Measurements from ENCODE around the gene TACR1. TPM values are rescaled to one million over a fixed set of nuclear protein-coding genes. Genes with fewer than 3 reads are reported as not detected.

TACR1 gene
- total and polyA plus RNA-seq, 2 donors (not counting 1 experiment from before 2014, with no cell fraction given) = 0.01 to 0.05 TPM

GRCh38 chr2:75045526-75046050, 153.7 kb downstream of the TACR1 start:
- TF ChIP-seq CTCF (IDR thresholded peaks at IDR 0.05) = no peak
- no peak for TF ChIP-seq EZH2 (IDR thresholded peaks at IDR 0.05; ENCODE audit: borderline replicate concordance, insufficient read depth, low read depth, low read length, poor library complexity, severe bottlenecking)
- CTCF ChIA-PET = interaction anchor here (1.4 to 1.9 kb wide), 3 partner anchors 9 to 20 kb away, joined by 3 to 5 read pairs (median 4); no protein-coding TSS in a partner anchor

DNA sequence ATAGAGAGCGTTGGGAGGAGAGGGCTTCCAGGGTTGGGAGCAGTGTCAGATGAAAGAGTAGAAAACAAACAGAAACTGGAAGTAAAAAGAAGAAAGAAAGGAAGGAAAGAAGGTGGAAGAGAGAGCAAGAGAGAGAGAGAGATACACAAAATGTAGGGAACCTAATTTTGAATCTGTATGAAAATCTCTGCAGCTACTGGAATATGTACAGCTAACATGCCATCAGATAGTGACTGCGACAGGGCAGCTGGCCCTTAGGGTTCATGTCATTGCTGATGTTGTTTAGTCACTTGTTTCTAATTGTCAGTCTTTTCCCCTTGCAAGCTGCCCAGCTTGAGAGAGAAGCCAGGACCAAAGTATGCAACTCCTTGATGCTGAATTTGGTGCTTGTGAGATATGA, 155.0 kb downstream of the TACR1 start:
- DNase-seq = no peak
- ATAC-seq (ENCODE audit: low read depth) = no peak
- H3K9me3 ChIP-seq (ENCODE audit: control extremely low read depth in 1 of 3, control insufficient read depth in 2 of 3, insufficient read depth in 1 of 3, low read length in 2 of 3) = no peaks in the 10 kb centered on the region
- no peaks in the 10 kb centered on the region for H3K79me2 ChIP-seq (ENCODE audit: control insufficient read depth, insufficient read depth, low read length)
- no peak for TF ChIP-seq CTCF (IDR thresholded peaks at IDR 0.05)
- no peak for TF ChIP-seq EZH2 (IDR thresholded peaks at IDR 0.05; ENCODE audit: borderline replicate concordance, insufficient read depth, low read depth, low read length, poor library complexity, severe bottlenecking)
- H3K36me3 ChIP-seq (replicated peaks in 1 of 2; ENCODE audit: control extremely low read depth in 1 of 2, control insufficient read depth in 1 of 2, extremely low read depth in 1 of 2, insufficient read depth in 2 of 2, low read length in 1 of 2) = no peaks in the 10 kb centered on the region
- H3K9me3 Mint-ChIP-seq (ENCODE audit: insufficient read depth) = no peaks in the 10 kb centered on the region
- H2AFZ ChIP-seq (ENCODE audit: insufficient read depth, low read depth, low read length, poor library complexity, severe bottlenecking) = no peak overlapping the region
- WGBS (ENCODE audit: insufficient coverage) = 95% methylated on average over 2 of the region's 2 CpGs
- ChIA-PET CTCF (interaction anchor here (1.0 to 1.9 kb wide), 2 partner anchors 8 to 20 kb away, joined by 5 read pairs; no protein-coding TSS in a partner anchor), POLR2A (no interaction called here)
- H3K9ac ChIP-seq (ENCODE audit: low read length) = no peak overlapping the region
- H3K4me1 ChIP-seq (ENCODE audit: control insufficient read depth in 2 of 2, insufficient read depth in 2 of 2, low read length in 2 of 2) = peaks cover 0 to 5% of the 10 kb centered on the region in 2 donors
- no peak overlapping the region for H3K27ac ChIP-seq (ENCODE audit: low read length in 2 of 2)
- H4K20me1 ChIP-seq (ENCODE audit: control insufficient read depth, insufficient read depth, low read length, poor library complexity, severe bottlenecking) = no peaks in the 10 kb centered on the region
- H3K4me3 Mint-ChIP-seq = no peak overlapping the region
- H3K27me3 Mint-ChIP-seq = no peaks in the 10 kb centered on the region
- H3K4me1 Mint-ChIP-seq = peaks cover 6% of the 10 kb centered on the region
- H3K27me3 ChIP-seq (replicated peaks in 1 of 4; ENCODE audit: control extremely low read depth in 1 of 4, control insufficient read depth in 3 of 4, insufficient read depth in 4 of 4, low read length in 3 of 4) = no peaks in the 10 kb centered on the region
- H3K4me3 ChIP-seq (ENCODE audit: control extremely low read depth in 1 of 5, extremely low read depth in 1 of 5, insufficient read depth in 1 of 5, low read depth in 2 of 5, low read length in 4 of 5) = no peak overlapping the region
- intact Hi-C loops (cut with micrococcal nuclease) = no loop called here
- H3K27ac Mint-ChIP-seq = no peak overlapping the region
- no peak overlapping the region for H3K4me2 ChIP-seq (replicated peaks; ENCODE audit: low read depth, low read length, poor library complexity, severe bottlenecking)

More at GRCh38 chr2:75045526-75046050, 153.7 kb downstream of the TACR1 start:
- Mint-ChIP-seq H3K4me3 (no peak overlapping the region), H3K9me3 (ENCODE audit: insufficient read depth) (no peaks in the 10 kb centered on the region), H3K27me3 (no peaks in the 10 kb centered on the region), H3K4me1 (peaks cover 6% of the 10 kb centered on the region), H3K27ac (no peak overlapping the region)
- DNase-seq = no peak
- no peak for ATAC-seq (ENCODE audit: low read depth)
- 66% methylated on average over 4 of the region's 4 CpGs for WGBS (ENCODE audit: insufficient coverage)
- Histone ChIP-seq H3K4me3 (ENCODE audit: control extremely low read depth in 1 of 5, extremely low read depth in 1 of 5, insufficient read depth in 1 of 5, low read depth in 2 of 5, low read length in 4 of 5) (no peak overlapping the region), H3K36me3 (replicated peaks in 1 of 2; ENCODE audit: control extremely low read depth in 1 of 2, control insufficient read depth in 1 of 2, extremely low read depth in 1 of 2, insufficient read depth in 2 of 2, low read length in 1 of 2) (no peaks in the 10 kb centered on the region), H3K79me2 (ENCODE audit: control insufficient read depth, insufficient read depth, low read length) (no peaks in the 10 kb centered on the region), H3K4me1 (ENCODE audit: control insufficient read depth in 2 of 2, insufficient read depth in 2 of 2, low read length in 2 of 2) (peaks cover 0 to 5% of the 10 kb centered on the region in 2 donors), H3K9ac (ENCODE audit: low read length) (no peak overlapping the region), H4K20me1 (ENCODE audit: control insufficient read depth, insufficient read depth, low read length, poor library complexity, severe bottlenecking) (no peaks in the 10 kb centered on the region), H2AFZ (ENCODE audit: insufficient read depth, low read depth, low read length, poor library complexity, severe bottlenecking) (no peak overlapping the region), H3K27ac (ENCODE audit: low read length in 2 of 2) (no peak overlapping the region), H3K9me3 (ENCODE audit: control extremely low read depth in 1 of 3, control insufficient read depth in 2 of 3, insufficient read depth in 1 of 3, low read length in 2 of 3) (no peaks in the 10 kb centered on the region), H3K4me2 (replicated peaks; ENCODE audit: low read depth, low read length, poor library complexity, severe bottlenecking) (no peak overlapping the region), H3K27me3 (replicated peaks in 1 of 4; ENCODE audit: control extremely low read depth in 1 of 4, control insufficient read depth in 3 of 4, insufficient read depth in 4 of 4, low read length in 3 of 4) (no peaks in the 10 kb centered on the region)
- POLR2A ChIA-PET = no interaction called here
- intact Hi-C loops (cut with micrococcal nuclease) = no loop called here

Measured in B cell (primary cell).